ENCODE data around the gene ZNRF2. TPM values are rescaled to one million over a fixed set of nuclear protein-coding genes. Genes with fewer than 3 reads are reported as not detected.

The ZNRF2 gene
- total RNA-seq, 3 donors from 2014 or later (not counting 1 experiment from before 2014, with no cell fraction given) = 35.0 to 43.7 (median 36.3) TPM

DNA sequence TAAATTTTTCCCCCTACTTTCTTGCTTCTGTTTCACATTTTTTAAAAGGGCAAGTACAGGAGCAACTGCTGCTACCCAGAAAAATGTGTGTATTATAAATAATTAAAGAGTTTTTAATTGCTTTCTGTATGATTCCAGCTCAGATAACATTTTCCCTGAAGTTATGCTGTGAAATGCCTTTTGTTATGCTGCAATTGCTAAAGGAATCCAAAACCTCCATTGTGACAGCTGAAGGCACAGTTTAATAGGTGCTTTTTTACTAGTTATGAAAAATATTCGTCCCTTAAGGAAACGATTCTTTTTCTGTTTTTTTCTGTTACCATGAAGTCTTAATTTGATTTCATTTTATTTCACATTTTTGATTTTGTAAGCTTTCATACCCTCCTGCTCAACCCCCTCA is 83.2 kb downstream of the ZNRF2 start:
- Mint-ChIP-seq H3K4me1 (peaks cover 8 to 12% of the 10 kb centered on the region in 2 donors), H3K4me3 (no peak overlapping the region), H3K27me3 (ENCODE audit: low read depth in 2 of 2) (no peaks in the 10 kb centered on the region), H3K9me3 (no peaks in the 10 kb centered on the region), H3K27ac (no peak overlapping the region), H3K36me3 (no peaks in the 10 kb centered on the region)
- Histone ChIP-seq H3K4me1 (ENCODE audit: control insufficient read depth, insufficient read depth, low read length) (no peaks in the 10 kb centered on the region), H3K36me3 (ENCODE audit: control insufficient read depth, insufficient read depth, low read length) (peaks cover 7% of the 10 kb centered on the region), H3K27me3 (ENCODE audit: control insufficient read depth, insufficient read depth, low read length) (no peaks in the 10 kb centered on the region), H3K4me3 (ENCODE audit: low read length) (no peak overlapping the region), H3K9me3 (ENCODE audit: control insufficient read depth, insufficient read depth, low read length) (no peaks in the 10 kb centered on the region), H3K27ac (ENCODE audit: low read length) (no peak overlapping the region)
- 100% methylated on average over 1 of the region's 2 CpGs for whole genome bisulfite sequencing (ENCODE audit: insufficient coverage)
- intact Hi-C loops (cut with micrococcal nuclease) = no loop called here
- no peak for TF ChIP-seq CTCF (IDR thresholded peaks at IDR 0.05)
- ATAC-seq (no peak), DNase-seq (no peak)

- intact Hi-C loops (cut with micrococcal nuclease) = no loop called here
- H3K4me1 ChIP-seq (ENCODE audit: control insufficient read depth, insufficient read depth, low read length) = no peaks in the 10 kb centered on the region
- no peak overlapping the region for H3K4me3 ChIP-seq (ENCODE audit: low read length)
- no peak for DNase-seq
- ATAC-seq = no peak
- H3K4me1 Mint-ChIP-seq = peaks cover 0 to 4% of the 10 kb centered on the region in 2 donors
- no peaks in the 10 kb centered on the region for H3K9me3 Mint-ChIP-seq
- H3K4me3 Mint-ChIP-seq = no peak overlapping the region
- H3K27me3 Mint-ChIP-seq (ENCODE audit: low read depth in 2 of 2) = no peaks in the 10 kb centered on the region
- H3K27ac Mint-ChIP-seq = no peak overlapping the region
- no peaks in the 10 kb centered on the region for H3K36me3 Mint-ChIP-seq
- H3K27ac ChIP-seq (ENCODE audit: low read length) = no peak overlapping the region
- no peaks in the 10 kb centered on the region for H3K27me3 ChIP-seq (ENCODE audit: control insufficient read depth, insufficient read depth, low read length)
- H3K36me3 ChIP-seq (ENCODE audit: control insufficient read depth, insufficient read depth, low read length) = peaks cover 7% of the 10 kb centered on the region
- TF ChIP-seq CTCF (IDR thresholded peaks at IDR 0.05) = no peak
- H3K9me3 ChIP-seq (ENCODE audit: control insufficient read depth, insufficient read depth, low read length) = no peaks in the 10 kb centered on the region
These were observed 85.5 kb downstream of the ZNRF2 start for GRCh38 chr7:30369879-30370278.

GRCh38 chr7:30371321-30371720 is 86.9 kb downstream of the ZNRF2 start:
- Histone ChIP-seq H3K27ac (ENCODE audit: low read length) (no peak overlapping the region), H3K4me1 (ENCODE audit: control insufficient read depth, insufficient read depth, low read length) (no peaks in the 10 kb centered on the region), H3K9me3 (ENCODE audit: control insufficient read depth, insufficient read depth, low read length) (no peaks in the 10 kb centered on the region), H3K4me3 (ENCODE audit: low read length) (no peak overlapping the region), H3K36me3 (ENCODE audit: control insufficient read depth, insufficient read depth, low read length) (peaks cover 7% of the 10 kb centered on the region), H3K27me3 (ENCODE audit: control insufficient read depth, insufficient read depth, low read length) (no peaks in the 10 kb centered on the region)
- no peak for DNase-seq
- Mint-ChIP-seq H3K4me1 (peaks cover 0 to 4% of the 10 kb centered on the region in 2 donors), H3K9me3 (no peaks in the 10 kb centered on the region), H3K4me3 (no peak overlapping the region), H3K36me3 (no peaks in the 10 kb centered on the region), H3K27me3 (ENCODE audit: low read depth in 2 of 2) (no peaks in the 10 kb centered on the region), H3K27ac (peak overlapping the region in 1 of 2 donors; percentile 33)
- intact Hi-C loops (cut with micrococcal nuclease) = no loop called here
- 96% methylated on average over 4 of the region's 5 CpGs for WGBS (ENCODE audit: insufficient coverage)
- ATAC-seq = no peak
- no peak for TF ChIP-seq CTCF (IDR thresholded peaks at IDR 0.05)

- no peaks in the 10 kb centered on the region for H3K9me3 ChIP-seq (ENCODE audit: control insufficient read depth, insufficient read depth, low read length)
- Mint-ChIP-seq H3K36me3 (peaks cover 12% of the 10 kb centered on the region), H3K27ac (no peak overlapping the region), H3K4me1 (peaks cover 4 to 12% of the 10 kb centered on the region in 2 donors), H3K9me3 (peaks cover 0 to 2% of the 10 kb centered on the region in 2 donors), H3K4me3 (no peak overlapping the region), H3K27me3 (ENCODE audit: low read depth in 2 of 2) (no peaks in the 10 kb centered on the region)
- no peaks in the 10 kb centered on the region for H3K36me3 ChIP-seq (ENCODE audit: control insufficient read depth, insufficient read depth, low read length)
- H3K27me3 ChIP-seq (ENCODE audit: control insufficient read depth, insufficient read depth, low read length) = no peaks in the 10 kb centered on the region
- TF ChIP-seq CTCF (IDR thresholded peaks at IDR 0.05) = no peak
- no peak overlapping the region for H3K4me3 ChIP-seq (ENCODE audit: low read length)
- ATAC-seq = no peak
- H3K27ac ChIP-seq (ENCODE audit: low read length) = no peak overlapping the region
- no peak for DNase-seq
- intact Hi-C loops (cut with micrococcal nuclease) = no loop called here
- no peaks in the 10 kb centered on the region for H3K4me1 ChIP-seq (ENCODE audit: control insufficient read depth, insufficient read depth, low read length)
- WGBS (ENCODE audit: insufficient coverage) = 100% methylated on average over 1 of the region's 1 CpG
These were observed 93.9 kb downstream of the ZNRF2 start for GRCh38 chr7:30378275-30378674.

All from natural killer cell (primary cell).